IPS DF 4.7 (cell line): ENCODE data around the gene SLC24A4.
"Not testable (repeated sequence)": the region's sequence is repeated elsewhere in the genome, so short reads cannot be mapped to it uniquely, and the experiment has no call there.

Experiments
- DNase-seq: peaks from one replicate; pipeline ENCODE4 v3.0.0-alpha.2; 2013; ENCODE audit warnings: low spot score; ENCODE audit errors: extremely low read depth

Gene SLC24A4

GRCh38 chr14:92516344-92516965 is 193.5 kb downstream of the SLC24A4 start:
- no peak for DNase-seq

GRCh38 chr14:92516966-92517506 is 194.1 kb downstream of the SLC24A4 start:
- DNase-seq: no peak

GRCh38 chr14:92517761-92518160 is 194.8 kb downstream of the SLC24A4 start:
- DNase-seq: no peak

GRCh38 chr14:92519246-92520101 is 196.5 kb downstream of the SLC24A4 start:
- no peak for DNase-seq

- no peak for DNase-seq
These were observed 197.4 kb downstream of the SLC24A4 start for GRCh38 chr14:92520102-92521057.

GRCh38 chr14:92521058-92521415 is 198.1 kb downstream of the SLC24A4 start:
- DNase-seq: no peak

- no peak for DNase-seq
These were observed 200.8 kb downstream of the SLC24A4 start for GRCh38 chr14:92523752-92524151.

GRCh38 chr14:92524602-92525185 is 201.7 kb downstream of the SLC24A4 start:
- DNase-seq: no peak

GRCh38 chr14:92525322-92526095 is 202.5 kb downstream of the SLC24A4 start:
- no peak for DNase-seq

GRCh38 chr14:92527721-92528120 is 204.8 kb downstream of the SLC24A4 start:
- DNase-seq: no peak

- no peak for DNase-seq
These were observed 205.6 kb downstream of the SLC24A4 start for GRCh38 chr14:92528486-92529100.

GRCh38 chr14:92529903-92530302 is 206.9 kb downstream of the SLC24A4 start:
- DNase-seq: no peak

GRCh38 chr14:92531106-92531873 is 208.3 kb downstream of the SLC24A4 start:
- DNase-seq: no peak

GRCh38 chr14:92532490-92533163 is 209.7 kb downstream of the SLC24A4 start:
- DNase-seq: no peak

- no peak for DNase-seq
These were observed 212.1 kb downstream of the SLC24A4 start for GRCh38 chr14:92534932-92535643.

GRCh38 chr14:92536231-92536630 is 213.3 kb downstream of the SLC24A4 start:
- not testable (repeated sequence) for DNase-seq

GRCh38 chr14:92538412-92538985 is 215.5 kb downstream of the SLC24A4 start:
- no peak for DNase-seq

GRCh38 chr14:92539419-92539818 is 216.5 kb downstream of the SLC24A4 start:
- no peak for DNase-seq
